GM18511 (cell line): ENCODE results near the gene SPO11.

Experiments
- ATAC-seq: cut with Tn5 transposase; IDR thresholded peaks from one replicate; pipeline ENCODE4 v1.9.1; 2021; ENCODE audit warnings: mild to moderate bottlenecking, moderate library complexity; ENCODE audit not compliant: unreplicated experiment

Gene SPO11

DNA sequence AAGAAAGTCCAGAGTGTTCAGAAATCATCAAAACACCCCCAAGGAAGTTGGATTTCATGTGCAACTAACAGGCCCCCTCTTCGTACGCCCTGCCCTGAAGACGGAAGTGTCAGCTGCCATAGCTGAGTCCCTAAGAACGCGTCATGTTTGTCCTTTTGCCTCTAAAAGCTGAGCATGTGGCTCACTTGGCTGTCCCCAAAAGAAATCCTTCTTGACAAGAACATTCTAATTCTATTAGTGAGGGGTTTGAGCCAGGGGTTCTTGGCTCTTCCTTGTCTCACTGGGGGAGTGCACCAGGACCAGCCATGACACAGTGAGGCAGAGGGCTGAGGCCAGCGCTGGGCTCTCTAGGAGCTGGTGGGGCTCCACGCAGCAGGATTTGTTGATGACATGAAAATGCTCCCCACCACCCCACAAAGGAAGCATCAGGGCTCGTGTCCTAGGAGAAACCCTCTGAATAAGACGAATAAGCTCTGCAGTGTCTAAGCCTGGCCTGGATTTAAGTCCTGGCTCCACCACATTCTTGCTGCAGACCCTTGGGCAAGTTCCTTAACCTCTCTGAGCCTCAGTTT lies 20.0 kb upstream of the SPO11 start:
- ATAC-seq, result no peak

DNA sequence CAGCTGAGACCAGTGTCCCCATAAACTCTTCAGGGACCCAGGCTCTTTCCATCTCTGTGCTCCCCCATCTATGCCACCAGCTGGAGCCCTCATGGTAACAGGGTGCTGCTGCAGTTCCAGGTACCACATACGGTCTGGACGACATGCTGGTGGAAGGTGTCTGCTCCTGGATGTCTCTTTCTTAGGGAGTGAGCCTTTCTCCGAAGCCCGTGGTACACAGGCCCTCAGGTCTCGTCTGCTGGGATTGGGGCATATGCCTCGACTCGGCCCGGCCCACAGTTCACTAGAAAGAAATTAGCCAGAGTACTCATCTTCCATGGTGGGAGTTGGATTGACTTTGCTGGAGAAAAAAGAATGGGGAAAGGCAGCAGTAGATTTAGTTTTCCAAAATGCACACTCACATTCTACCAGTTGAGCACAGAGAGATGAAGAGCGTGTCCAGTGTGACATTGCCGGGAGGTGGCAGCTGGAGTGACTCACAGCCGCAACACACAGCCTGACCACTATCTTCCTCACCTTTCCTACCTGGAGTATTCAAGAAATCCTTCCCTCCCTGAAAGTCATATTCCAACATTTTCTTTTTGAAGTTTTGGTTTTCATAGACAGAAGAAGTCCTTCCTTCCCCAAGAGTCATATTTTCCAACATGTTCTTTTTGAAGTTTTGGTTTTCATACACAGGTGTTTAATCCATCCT lies 18.6 kb upstream of the SPO11 start:
- ATAC-seq, result no peak

DNA sequence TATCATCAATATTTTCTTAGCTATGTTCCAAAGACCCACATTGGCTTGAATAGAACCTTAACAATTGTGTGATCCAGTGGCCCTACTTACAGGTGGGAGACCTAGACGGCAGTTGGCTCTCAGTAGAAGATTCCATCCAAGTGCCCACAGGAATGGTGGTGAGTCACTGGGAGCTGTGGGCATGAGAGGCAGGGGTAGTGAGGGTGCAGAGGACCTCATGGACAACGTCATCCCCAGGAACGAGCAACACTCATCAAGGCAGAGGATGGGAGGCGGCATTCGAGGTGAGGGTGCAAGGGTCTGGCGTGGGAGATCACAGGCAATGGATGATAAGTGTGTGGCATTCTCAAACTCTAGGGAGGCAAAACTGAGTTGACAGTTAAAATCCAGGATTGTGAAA lies 17.5 kb upstream of the SPO11 start:
- ATAC-seq, result no peak

DNA sequence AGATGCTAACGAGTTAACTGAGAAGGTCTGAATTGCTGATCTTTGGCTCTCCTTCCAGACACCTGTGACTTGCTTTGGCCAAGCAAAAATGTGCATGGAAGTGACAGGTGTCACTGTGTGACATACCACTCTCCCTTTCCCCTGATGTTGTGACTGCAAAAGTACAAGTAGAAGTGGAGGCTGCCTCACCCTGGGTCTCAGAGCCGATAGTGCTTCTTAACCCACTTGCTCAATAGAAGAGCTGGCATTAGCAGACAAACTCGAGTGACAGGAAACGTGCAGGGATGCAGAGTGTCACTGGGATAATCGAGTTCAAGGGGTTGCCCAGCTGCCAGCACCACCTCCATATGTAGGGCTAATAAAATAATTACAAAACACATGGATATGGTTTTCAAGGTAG lies 16.4 kb upstream of the SPO11 start:
- no peak for ATAC-seq

DNA sequence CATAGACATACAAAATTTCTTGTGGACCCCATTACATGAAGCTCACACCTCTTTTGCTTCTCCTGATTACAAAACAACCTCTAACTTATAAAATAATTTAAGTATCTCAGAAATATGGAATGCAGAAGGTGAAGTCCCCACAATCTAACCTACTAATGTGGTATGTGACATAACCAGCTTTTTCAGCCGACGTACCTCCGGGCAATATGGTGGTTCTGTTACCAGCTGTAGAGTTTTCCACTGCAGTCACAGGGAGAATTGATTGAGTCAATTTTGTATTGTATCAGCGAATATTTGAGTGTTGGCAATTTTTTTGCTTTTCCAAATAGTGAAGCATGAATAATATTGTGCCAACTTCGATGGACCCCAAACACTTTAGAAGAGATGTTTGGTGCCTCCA lies 15.7 kb upstream of the SPO11 start:
- ATAC-seq, result no peak

DNA sequence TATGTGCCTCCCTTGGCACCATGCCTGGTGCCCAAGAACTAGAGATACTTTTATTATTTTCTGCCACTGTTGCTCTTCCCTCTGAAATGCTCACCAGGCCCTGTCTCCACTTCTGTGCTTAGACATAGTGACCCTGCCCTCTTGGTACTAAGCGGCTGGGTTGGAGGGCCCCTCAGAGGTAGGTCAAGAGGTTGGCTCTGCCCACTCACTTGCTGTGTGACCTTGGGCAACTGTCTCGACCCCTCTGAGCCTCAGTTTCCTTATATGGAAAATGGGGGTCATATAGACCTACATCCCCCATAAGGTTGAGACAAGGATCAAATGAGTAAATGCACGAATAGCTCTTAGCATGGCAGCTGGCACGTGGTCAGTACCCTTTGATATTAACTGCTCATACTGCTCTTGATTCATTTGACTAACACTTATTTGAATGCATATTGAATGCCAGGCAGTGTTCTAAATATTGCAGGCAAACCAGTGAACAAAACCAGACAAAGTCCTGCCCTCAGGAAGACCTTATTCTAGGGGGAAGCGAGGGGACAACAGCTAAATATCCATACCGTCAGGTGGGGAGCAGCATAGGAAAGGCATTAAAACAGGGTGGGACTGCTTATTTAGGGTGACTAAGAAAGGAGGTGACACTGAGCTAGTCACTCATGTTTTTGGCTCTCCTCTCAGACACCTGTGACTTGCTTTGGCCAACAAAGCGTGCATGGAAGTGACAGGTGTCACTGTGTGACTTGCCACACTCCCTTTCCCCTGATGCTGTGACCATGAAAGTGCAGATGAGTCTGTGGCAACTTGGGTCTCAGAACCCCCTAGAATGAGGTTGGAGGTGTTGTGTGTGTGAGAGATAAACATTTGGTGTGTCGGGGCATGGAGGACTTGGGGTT lies 14.3 kb upstream of the SPO11 start:
- no peak for ATAC-seq

DNA sequence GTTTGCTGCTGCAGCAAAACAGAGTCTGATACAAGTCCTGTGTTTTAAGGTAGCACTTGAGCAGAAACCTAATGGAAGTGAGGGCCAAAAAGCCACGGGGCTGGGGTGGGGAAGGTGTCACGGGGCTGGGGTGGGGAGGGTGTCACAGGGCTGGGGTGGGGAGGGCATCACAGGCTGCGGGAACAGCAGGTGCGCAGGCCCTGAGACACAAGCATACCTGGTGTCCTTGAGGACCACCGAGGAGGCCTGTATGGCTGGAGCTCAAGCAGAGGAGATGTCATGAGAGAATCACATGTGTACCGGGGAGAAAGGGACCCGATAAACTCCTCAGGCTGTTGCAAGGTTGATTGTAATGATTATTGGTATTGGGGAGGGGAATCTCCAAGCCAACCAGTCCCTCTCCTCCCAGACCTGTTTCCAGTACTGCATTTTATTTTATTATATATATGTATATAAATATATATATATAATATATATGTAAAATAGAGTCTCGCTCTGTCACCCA lies 13.6 kb upstream of the SPO11 start:
- no peak for ATAC-seq

DNA sequence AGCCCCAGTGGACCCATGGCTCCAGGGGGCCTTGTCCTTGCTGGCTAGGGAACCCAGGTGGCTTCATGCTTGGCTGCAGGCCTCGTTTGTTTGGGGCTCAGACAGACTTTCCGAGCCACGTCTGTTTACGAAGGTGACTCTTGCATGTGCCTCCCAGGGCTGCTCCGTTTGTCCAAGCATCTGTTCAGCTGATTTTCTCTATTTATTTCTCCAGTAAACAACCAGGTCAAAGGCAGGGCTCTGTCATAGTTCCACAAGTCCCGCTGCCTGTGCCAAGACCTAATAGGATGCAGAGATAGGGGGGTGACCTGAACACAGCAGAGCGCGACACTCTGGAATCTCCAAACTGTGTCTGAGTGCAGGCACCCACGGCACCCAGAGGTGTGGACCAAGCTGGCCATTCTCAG lies 12.8 kb upstream of the SPO11 start:
- ATAC-seq, result no peak

DNA sequence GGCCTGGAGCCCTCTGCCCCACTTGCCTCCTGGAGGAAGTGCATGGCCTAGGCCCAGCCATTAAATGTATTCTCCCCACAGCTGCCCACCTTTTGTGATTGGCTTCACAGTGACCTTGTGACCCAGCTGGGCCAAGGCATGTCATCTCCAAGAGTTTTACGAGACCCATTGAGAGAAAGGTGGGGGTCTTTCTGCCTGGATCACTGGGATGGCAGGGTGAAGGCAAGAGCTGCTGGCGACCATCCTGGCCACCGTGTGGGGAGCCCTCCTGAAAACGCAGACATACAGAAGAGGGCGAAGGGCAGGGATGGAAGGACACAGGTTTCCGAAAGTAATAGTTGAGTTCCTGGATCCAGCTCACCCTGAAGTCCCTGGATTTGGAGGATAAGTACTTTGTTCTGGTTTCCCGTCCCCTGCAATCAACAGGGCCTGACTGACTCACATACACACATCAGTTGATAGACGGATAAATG lies 12.3 kb upstream of the SPO11 start:
- no peak for ATAC-seq

DNA sequence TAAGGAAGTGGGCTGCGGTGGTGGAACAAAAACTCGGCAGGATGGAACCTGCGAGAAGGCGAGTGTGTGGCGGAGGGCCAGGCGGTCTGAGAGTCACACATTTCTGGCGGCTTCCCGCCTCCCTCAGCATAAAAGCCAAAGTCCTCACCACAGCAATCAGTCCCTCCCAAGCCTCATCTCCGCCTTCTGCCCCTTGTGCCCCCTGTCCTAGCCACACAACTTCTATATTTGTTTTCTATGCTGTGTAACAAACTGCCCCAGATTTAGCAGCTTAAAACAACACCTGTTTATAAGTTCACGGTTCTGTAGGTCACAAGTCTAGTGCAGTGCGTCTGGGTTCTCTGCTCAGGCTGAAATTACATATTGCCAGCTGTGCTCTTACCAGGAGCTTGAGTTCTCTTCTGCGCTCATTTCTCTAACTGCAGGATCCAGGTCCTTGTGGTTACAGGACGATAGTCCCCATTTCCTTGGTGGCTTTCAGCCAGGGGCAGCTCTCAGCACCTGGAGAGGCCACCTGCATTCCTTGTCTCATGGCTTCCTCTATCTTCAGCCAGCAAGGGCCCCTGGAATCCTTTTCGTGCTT lies 11.7 kb upstream of the SPO11 start:
- no peak for ATAC-seq

DNA sequence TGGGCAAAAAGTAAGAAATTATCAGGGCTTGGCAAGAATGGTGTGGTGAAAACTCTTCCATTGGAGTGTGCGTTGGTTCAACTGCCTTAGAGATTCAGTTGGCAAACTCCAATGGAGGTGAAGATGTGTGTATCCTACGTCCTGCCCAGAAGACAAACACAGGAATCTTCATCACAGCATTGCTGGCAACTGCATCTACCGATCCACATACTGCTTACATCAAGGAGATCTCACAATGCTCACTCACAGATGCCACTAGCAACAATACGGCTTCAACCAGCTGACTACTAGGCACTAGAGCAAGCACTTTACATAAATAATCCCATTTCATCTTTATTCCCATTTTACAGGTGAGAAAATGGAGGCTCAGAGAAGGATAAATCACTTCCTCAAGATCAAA lies 10.0 kb upstream of the SPO11 start:
- no peak for ATAC-seq

DNA sequence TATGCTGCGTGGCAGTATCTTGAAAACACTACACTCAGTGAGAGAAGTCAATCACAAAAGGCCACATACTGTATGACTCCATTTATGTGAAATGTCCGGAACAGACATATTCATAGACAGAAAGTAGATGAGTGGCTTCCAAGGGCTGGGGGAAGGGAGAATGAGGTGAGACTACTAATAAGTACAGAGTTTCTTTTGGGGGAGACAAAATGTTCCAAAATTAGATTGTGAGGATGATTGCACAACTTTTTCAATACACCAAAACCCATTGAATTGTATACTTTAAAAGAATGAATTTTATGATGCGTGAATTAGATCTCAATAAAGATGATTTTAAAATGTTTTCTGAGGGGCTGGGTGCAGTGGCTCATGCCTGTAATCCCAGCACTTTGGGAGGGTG lies 9.2 kb upstream of the SPO11 start:
- ATAC-seq, result no peak

DNA sequence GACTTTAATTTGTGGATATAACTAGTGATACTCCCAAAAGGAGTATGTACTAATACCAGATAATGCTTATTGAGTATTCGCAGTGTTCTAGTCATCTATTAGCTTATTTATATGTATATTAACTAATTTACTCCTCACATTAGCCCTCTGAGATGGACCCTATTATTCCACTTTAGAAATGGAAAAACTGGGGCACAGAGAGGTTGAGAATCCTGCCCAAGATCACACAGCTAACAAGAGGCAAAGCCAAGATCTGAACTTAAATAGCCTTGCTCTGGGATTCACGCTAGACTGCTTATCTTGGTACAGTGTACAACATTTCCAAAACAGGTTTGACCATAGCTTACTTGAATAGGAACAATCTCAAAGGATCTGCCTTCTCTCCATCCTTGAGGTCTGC lies 8.5 kb upstream of the SPO11 start:
- ATAC-seq, result no peak

DNA sequence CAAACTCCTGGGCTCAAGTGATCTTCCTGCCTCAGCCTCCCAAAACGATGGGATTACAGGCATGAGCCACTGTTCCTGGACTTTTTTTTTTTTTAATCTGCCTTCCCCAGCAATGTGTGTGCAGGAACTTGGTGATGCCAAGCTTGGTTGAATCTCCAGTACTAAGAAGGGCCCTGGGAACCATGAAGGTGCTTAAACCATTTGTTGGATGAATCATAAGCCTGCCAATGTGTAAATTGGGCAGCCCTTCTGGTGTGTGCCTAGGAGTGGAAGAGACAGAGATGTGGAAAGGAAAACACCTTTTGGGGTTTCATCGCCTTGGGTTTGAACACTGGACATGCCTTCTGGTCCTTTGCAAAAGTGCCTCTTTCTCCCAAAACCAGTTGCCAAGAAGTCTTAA lies 7.1 kb upstream of the SPO11 start:
- no peak for ATAC-seq

DNA sequence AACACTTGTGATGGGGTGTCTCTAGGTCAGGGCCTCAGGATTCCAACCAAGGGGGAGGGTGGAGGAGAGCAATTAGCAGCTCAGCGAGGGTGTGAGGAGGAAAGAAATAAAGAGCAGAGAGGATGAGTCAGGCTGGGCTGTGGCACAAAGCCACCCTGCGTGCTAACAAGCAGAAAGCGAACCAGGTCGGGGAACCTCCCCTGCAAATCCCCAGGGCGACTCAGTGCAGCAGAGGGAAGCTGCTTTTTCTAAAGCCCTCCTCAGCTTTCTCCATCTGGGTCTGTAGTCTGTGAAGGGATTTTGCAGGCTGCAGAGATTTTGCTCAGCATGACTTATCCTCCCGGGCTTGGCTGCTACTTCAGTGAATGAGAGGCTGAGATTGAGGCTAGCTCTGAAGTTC lies 6.6 kb upstream of the SPO11 start:
- ATAC-seq, result no peak

DNA sequence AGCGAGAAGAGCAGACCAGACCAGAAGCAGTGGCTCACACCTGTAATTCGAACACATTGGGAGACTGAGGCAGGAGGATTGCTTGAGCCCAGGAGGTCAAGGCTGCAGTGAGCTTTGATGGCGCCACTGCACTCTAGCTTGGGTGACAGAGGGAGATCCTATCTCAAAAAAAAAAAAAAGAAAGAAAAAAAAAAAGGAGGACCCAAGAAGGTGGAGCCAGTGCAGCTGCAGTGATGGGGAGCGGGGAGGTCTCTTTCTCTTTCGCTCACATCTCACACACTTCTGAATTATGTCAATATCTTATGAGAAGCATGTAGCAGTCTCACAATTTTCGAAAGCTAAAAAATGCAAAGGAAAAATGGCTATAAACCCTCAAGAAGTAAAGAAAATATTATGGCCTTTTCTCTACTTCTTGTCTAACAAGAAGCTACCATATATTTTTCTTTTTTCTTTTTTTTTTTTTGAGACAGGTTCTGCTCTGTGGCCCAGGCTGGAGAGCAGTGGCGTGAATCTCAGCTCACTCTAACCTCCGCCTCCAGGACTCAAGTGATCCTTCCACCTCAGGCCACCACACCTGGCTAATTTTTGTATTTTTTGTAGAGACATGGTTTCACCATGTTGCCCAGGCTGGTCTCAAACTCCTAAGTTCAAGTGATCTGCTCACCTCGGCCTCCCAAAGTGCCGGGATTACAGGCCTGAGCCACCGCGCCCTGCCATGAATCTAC lies 3.8 kb upstream of the SPO11 start:
- ATAC-seq, result no peak

DNA sequence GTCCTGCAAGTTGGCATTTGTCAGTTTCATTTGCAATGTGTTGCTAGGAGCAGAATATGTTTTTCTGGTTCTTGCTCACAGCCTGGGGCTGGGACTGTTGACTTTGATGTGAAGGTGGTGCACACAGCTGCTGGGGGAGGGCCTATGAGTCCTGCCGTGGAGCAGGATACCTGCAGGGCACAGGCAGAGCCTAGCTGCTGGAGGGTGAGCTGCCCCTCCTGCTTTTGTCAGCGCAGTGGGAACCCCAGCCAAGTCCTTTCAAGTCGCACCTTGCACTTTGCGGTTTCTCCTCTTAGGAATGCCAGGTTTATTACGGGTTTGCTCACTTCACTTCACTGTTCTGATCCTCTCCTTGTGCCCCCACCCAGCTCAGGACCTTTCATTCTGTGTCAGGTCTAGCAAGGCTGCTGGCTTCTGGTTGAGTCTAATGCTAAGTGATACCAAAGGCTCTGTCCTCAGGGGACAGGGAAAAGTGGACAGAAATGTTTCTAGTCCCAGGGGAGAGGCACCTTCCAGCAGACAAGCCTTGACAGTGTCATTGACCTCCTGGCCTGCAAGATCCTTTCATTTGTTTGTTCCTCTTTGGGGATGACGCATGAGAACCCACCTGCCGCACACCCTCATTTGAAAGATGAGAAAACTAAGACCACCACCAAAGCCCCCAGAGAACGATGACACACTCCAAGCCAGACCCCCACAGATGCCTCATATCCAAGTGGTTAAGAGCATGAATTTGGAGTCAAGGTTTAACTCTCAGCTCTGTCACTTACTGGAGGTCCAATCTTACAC lies 2.7 kb upstream of the SPO11 start:
- no peak for ATAC-seq

DNA sequence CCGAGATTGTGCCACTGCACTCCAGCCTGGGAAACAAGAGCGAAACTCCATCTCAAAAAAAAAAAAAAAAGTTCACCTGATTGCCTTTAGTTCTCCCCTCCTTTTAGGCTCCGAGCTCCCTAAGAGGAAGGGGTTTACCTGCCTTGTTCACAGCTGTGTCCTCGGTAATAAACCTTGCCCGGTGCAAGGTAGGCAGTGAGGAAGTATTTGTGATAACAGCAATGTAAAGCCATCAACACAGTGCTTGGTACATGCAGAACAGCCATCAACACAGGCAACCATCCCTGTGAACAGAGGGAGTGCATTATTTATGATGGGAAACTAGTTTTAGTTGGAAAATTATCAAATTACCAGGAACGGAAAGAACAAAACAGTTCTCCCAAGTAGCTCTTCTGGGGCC lies 1.8 kb upstream of the SPO11 start:
- ATAC-seq, result no peak

DNA sequence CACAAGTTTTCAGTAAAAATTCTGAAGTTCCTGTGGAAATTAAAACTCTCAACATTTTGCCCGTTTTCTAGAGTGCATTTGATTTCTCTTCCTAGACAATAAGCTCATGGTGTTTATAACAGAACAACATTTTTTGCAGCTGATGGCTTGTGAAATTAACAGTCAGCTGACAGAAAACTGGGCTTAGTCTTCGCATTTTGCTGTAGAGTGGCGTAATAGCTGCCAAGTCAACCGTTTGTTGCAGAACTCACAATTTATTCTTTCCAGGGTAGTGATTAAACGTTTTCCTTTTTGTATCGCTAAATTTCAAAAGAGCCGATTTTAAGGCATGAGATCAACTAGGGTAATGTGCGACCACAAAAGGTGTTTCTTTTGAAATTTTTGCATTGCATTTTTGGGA lies 1.4 kb downstream of the SPO11 start:
- no peak for ATAC-seq
